ENCODE measurements around the gene RNF130. TPM values are rescaled to one million over a fixed set of nuclear protein-coding genes. Genes with fewer than 3 reads are reported as not detected.

RNF130 gene
- total and polyA plus RNA-seq, 2 donors: 20.5 to 69.2 TPM

GRCh38 chr5:179986328-179986727, 85.2 kb downstream of the RNF130 start:
- no peaks in the 10 kb centered on the region for H3K4me1 ChIP-seq (ENCODE audit: control insufficient read depth in 2 of 2, insufficient read depth in 2 of 2, low read length in 2 of 2)
- no peaks in the 10 kb centered on the region for H3K27me3 ChIP-seq (ENCODE audit: control insufficient read depth in 2 of 2, insufficient read depth in 1 of 2, low read length in 1 of 2)
- no peak overlapping the region for H3K4me3 ChIP-seq (ENCODE audit: low read length in 2 of 2)
- no peaks in the 10 kb centered on the region for H3K9me3 ChIP-seq (ENCODE audit: control insufficient read depth in 2 of 2, insufficient read depth in 1 of 2, low read length in 1 of 2)
- H3K27ac ChIP-seq (ENCODE audit: low read depth in 1 of 2, low read length in 1 of 2): no peak overlapping the region
- WGBS: 92% methylated on average over 6 of the region's 6 CpGs
- H3K36me3 ChIP-seq (ENCODE audit: control insufficient read depth in 2 of 2, insufficient read depth in 2 of 2, low read length in 1 of 2): no peaks in the 10 kb centered on the region
- no peak for DNase-seq (ENCODE audit: low read depth in 6 of 9, low spot score in 9 of 9)

- no peaks in the 10 kb centered on the region for H3K27me3 ChIP-seq (ENCODE audit: control insufficient read depth in 2 of 2, insufficient read depth in 1 of 2, low read length in 1 of 2)
- DNase-seq (ENCODE audit: low read depth in 6 of 9, low spot score in 9 of 9): no peak
- H3K4me1 ChIP-seq (ENCODE audit: control insufficient read depth in 2 of 2, insufficient read depth in 2 of 2, low read length in 2 of 2): no peaks in the 10 kb centered on the region
- no peak overlapping the region for H3K27ac ChIP-seq (ENCODE audit: low read depth in 1 of 2, low read length in 1 of 2)
- no peaks in the 10 kb centered on the region for H3K36me3 ChIP-seq (ENCODE audit: control insufficient read depth in 2 of 2, insufficient read depth in 2 of 2, low read length in 1 of 2)
- 96% methylated on average over 5 of the region's 5 CpGs for WGBS
- H3K9me3 ChIP-seq (ENCODE audit: control insufficient read depth in 2 of 2, insufficient read depth in 1 of 2, low read length in 1 of 2): no peaks in the 10 kb centered on the region
- no peak overlapping the region for H3K4me3 ChIP-seq (ENCODE audit: low read length in 2 of 2)
These were observed 89.9 kb downstream of the RNF130 start for GRCh38 chr5:179981636-179982035.

- Histone ChIP-seq H3K9me3 (ENCODE audit: control insufficient read depth in 2 of 2, insufficient read depth in 1 of 2, low read length in 1 of 2) (no peaks in the 10 kb centered on the region), H3K4me3 (ENCODE audit: low read length in 2 of 2) (no peak overlapping the region), H3K27ac (ENCODE audit: low read depth in 1 of 2, low read length in 1 of 2) (no peak overlapping the region), H3K4me1 (ENCODE audit: control insufficient read depth in 2 of 2, insufficient read depth in 2 of 2, low read length in 2 of 2) (no peaks in the 10 kb centered on the region), H3K36me3 (ENCODE audit: control insufficient read depth in 2 of 2, insufficient read depth in 2 of 2, low read length in 1 of 2) (no peaks in the 10 kb centered on the region), H3K27me3 (ENCODE audit: control insufficient read depth in 2 of 2, insufficient read depth in 1 of 2, low read length in 1 of 2) (no peaks in the 10 kb centered on the region)
- WGBS: 98% methylated on average over 7 of the region's 7 CpGs
- DNase-seq (ENCODE audit: low read depth in 6 of 9, low spot score in 9 of 9): no peak
These were observed 90.8 kb downstream of the RNF130 start for GRCh38 chr5:179980767-179981166.

- Histone ChIP-seq H3K27me3 (ENCODE audit: control insufficient read depth in 2 of 2, insufficient read depth in 1 of 2, low read length in 1 of 2) (no peaks in the 10 kb centered on the region), H3K36me3 (ENCODE audit: control insufficient read depth in 2 of 2, insufficient read depth in 2 of 2, low read length in 1 of 2) (no peaks in the 10 kb centered on the region), H3K4me1 (ENCODE audit: control insufficient read depth in 2 of 2, insufficient read depth in 2 of 2, low read length in 2 of 2) (peaks cover 0 to 3% of the 10 kb centered on the region in 2 donors), H3K9me3 (ENCODE audit: control insufficient read depth in 2 of 2, insufficient read depth in 1 of 2, low read length in 1 of 2) (peaks cover 0 to 3% of the 10 kb centered on the region in 2 donors), H3K4me3 (ENCODE audit: low read length in 2 of 2) (no peak overlapping the region), H3K27ac (ENCODE audit: low read depth in 1 of 2, low read length in 1 of 2) (no peak overlapping the region)
- 83% methylated on average over 4 of the region's 4 CpGs for WGBS
- no peak for DNase-seq (ENCODE audit: low read depth in 6 of 9, low spot score in 9 of 9)
These were observed 92.8 kb downstream of the RNF130 start for GRCh38 chr5:179978792-179979191.

- peaks cover 0 to 3% of the 10 kb centered on the region in 2 donors for H3K4me1 ChIP-seq (ENCODE audit: control insufficient read depth in 2 of 2, insufficient read depth in 2 of 2, low read length in 2 of 2)
- H3K27me3 ChIP-seq (ENCODE audit: control insufficient read depth in 2 of 2, insufficient read depth in 1 of 2, low read length in 1 of 2): no peaks in the 10 kb centered on the region
- peaks cover 0 to 3% of the 10 kb centered on the region in 2 donors for H3K9me3 ChIP-seq (ENCODE audit: control insufficient read depth in 2 of 2, insufficient read depth in 1 of 2, low read length in 1 of 2)
- H3K4me3 ChIP-seq (ENCODE audit: low read length in 2 of 2): no peak overlapping the region
- 98% methylated on average over 13 of the region's 13 CpGs for WGBS
- H3K27ac ChIP-seq (ENCODE audit: low read depth in 1 of 2, low read length in 1 of 2): no peak overlapping the region
- no peak for DNase-seq (ENCODE audit: low read depth in 6 of 9, low spot score in 9 of 9)
- no peaks in the 10 kb centered on the region for H3K36me3 ChIP-seq (ENCODE audit: control insufficient read depth in 2 of 2, insufficient read depth in 2 of 2, low read length in 1 of 2)
These were observed 95.8 kb downstream of the RNF130 start for GRCh38 chr5:179975713-179976134.

- DNase-seq (ENCODE audit: low read depth in 6 of 9, low spot score in 9 of 9): peak in 7 of 9 donors; percentile 6 to 59 (median 23)
- Histone ChIP-seq H3K9me3 (ENCODE audit: control insufficient read depth in 2 of 2, insufficient read depth in 1 of 2, low read length in 1 of 2) (peaks cover 0 to 3% of the 10 kb centered on the region in 2 donors), H3K4me3 (ENCODE audit: low read length in 2 of 2) (no peak overlapping the region), H3K4me1 (ENCODE audit: control insufficient read depth in 2 of 2, insufficient read depth in 2 of 2, low read length in 2 of 2) (peaks cover 0 to 3% of the 10 kb centered on the region in 2 donors), H3K36me3 (ENCODE audit: control insufficient read depth in 2 of 2, insufficient read depth in 2 of 2, low read length in 1 of 2) (no peaks in the 10 kb centered on the region), H3K27me3 (ENCODE audit: control insufficient read depth in 2 of 2, insufficient read depth in 1 of 2, low read length in 1 of 2) (no peaks in the 10 kb centered on the region), H3K27ac (ENCODE audit: low read depth in 1 of 2, low read length in 1 of 2) (no peak overlapping the region)
- WGBS: 91% methylated on average over 25 of the region's 25 CpGs
These were observed 96.4 kb downstream of the RNF130 start for GRCh38 chr5:179974946-179975712.

- no peak for DNase-seq (ENCODE audit: low read depth in 6 of 9, low spot score in 9 of 9)
- no peak overlapping the region for H3K27ac ChIP-seq (ENCODE audit: low read depth in 1 of 2, low read length in 1 of 2)
- H3K27me3 ChIP-seq (ENCODE audit: control insufficient read depth in 2 of 2, insufficient read depth in 1 of 2, low read length in 1 of 2): no peaks in the 10 kb centered on the region
- 98% methylated on average over 37 of the region's 37 CpGs for WGBS
- H3K9me3 ChIP-seq (ENCODE audit: control insufficient read depth in 2 of 2, insufficient read depth in 1 of 2, low read length in 1 of 2): peaks cover 0 to 3% of the 10 kb centered on the region in 2 donors
- H3K36me3 ChIP-seq (ENCODE audit: control insufficient read depth in 2 of 2, insufficient read depth in 2 of 2, low read length in 1 of 2): no peaks in the 10 kb centered on the region
- peaks cover 0 to 3% of the 10 kb centered on the region in 2 donors for H3K4me1 ChIP-seq (ENCODE audit: control insufficient read depth in 2 of 2, insufficient read depth in 2 of 2, low read length in 2 of 2)
- no peak overlapping the region for H3K4me3 ChIP-seq (ENCODE audit: low read length in 2 of 2)
These were observed 97.2 kb downstream of the RNF130 start for GRCh38 chr5:179974246-179974945.

GRCh38 chr5:179973391-179973790, 98.2 kb downstream of the RNF130 start:
- H3K4me3 ChIP-seq (ENCODE audit: low read length in 2 of 2): no peak overlapping the region
- H3K27ac ChIP-seq (ENCODE audit: low read depth in 1 of 2, low read length in 1 of 2): no peak overlapping the region
- 92% methylated on average over 11 of the region's 11 CpGs for WGBS
- H3K27me3 ChIP-seq (ENCODE audit: control insufficient read depth in 2 of 2, insufficient read depth in 1 of 2, low read length in 1 of 2): no peaks in the 10 kb centered on the region
- H3K36me3 ChIP-seq (ENCODE audit: control insufficient read depth in 2 of 2, insufficient read depth in 2 of 2, low read length in 1 of 2): no peaks in the 10 kb centered on the region
- peaks cover 0 to 3% of the 10 kb centered on the region in 2 donors for H3K9me3 ChIP-seq (ENCODE audit: control insufficient read depth in 2 of 2, insufficient read depth in 1 of 2, low read length in 1 of 2)
- no peak for DNase-seq (ENCODE audit: low read depth in 6 of 9, low spot score in 9 of 9)
- peaks cover 0 to 3% of the 10 kb centered on the region in 2 donors for H3K4me1 ChIP-seq (ENCODE audit: control insufficient read depth in 2 of 2, insufficient read depth in 2 of 2, low read length in 2 of 2)

- no peak overlapping the region for H3K4me3 ChIP-seq (ENCODE audit: low read length in 2 of 2)
- no peaks in the 10 kb centered on the region for H3K27me3 ChIP-seq (ENCODE audit: control insufficient read depth in 2 of 2, insufficient read depth in 1 of 2, low read length in 1 of 2)
- H3K27ac ChIP-seq (ENCODE audit: low read depth in 1 of 2, low read length in 1 of 2): no peak overlapping the region
- no peaks in the 10 kb centered on the region for H3K36me3 ChIP-seq (ENCODE audit: control insufficient read depth in 2 of 2, insufficient read depth in 2 of 2, low read length in 1 of 2)
- no peaks in the 10 kb centered on the region for H3K9me3 ChIP-seq (ENCODE audit: control insufficient read depth in 2 of 2, insufficient read depth in 1 of 2, low read length in 1 of 2)
- DNase-seq (ENCODE audit: low read depth in 6 of 9, low spot score in 9 of 9): no peak
- 96% methylated on average over 4 of the region's 4 CpGs for WGBS
- H3K4me1 ChIP-seq (ENCODE audit: control insufficient read depth in 2 of 2, insufficient read depth in 2 of 2, low read length in 2 of 2): no peaks in the 10 kb centered on the region
These were observed 102.4 kb downstream of the RNF130 start for GRCh38 chr5:179969110-179969509.
